Measurements from ENCODE around the gene TALDO1. TPM values are rescaled to one million over a fixed set of nuclear protein-coding genes. Genes with fewer than 3 reads are reported as not detected.

TALDO1 gene
- total and polyA plus RNA-seq, 2 of the 8 experiments (the other 6 are each of a cell fraction or from before 2014, with no cell fraction given) = 265 to 308 TPM

DNA sequence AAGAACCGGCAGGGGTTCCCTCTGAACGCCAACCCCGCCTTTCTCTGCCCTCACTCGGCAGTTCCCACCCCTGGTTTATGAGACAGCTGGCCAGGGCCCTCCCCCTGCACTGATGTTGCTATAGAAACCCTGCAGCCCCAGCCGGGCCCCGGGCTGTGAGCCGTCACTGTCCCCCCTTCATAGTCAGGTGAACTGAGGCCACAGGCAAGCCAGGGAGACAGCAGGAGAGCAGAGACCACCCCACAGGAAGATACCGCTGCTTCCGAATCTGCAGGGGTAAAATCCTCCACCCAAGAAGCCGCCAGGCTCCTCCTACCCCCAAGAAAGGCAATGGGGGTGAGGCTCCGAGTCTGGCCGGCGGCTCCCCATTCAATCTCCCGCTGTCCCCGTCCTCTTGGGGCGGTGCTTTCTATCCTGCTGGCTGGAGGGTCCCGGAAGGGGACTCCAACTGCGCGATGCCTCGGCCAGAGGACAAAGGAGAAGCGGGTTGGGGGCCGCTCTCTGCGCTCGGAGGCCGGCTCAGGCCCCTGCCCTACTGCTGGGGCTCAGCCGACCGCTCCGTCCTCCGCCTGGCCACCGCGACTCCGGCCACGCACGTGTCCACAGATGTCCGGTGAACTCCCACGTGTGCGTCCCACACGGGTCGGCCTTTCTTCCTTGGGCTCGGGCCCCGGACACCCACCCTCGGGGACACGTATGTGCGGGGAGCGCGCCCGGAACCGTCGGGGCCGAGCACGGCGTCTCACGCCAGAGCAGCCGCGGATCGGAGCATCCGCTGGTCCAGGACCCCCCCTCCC is 50.2 kb downstream of the TALDO1 start (continued):
- TF ChIP-seq USF2 (IDR thresholded peaks at IDR 0.05; ENCODE audit: low read length) (no peak), JUN (IDR thresholded peaks at IDR 0.05; ENCODE audit: low read depth, low read length) (no peak), ASH2L (IDR thresholded peaks at IDR 0.05; ENCODE audit: low read length) (peak; percentile 55), CHD2 (IDR thresholded peaks at IDR 0.05; ENCODE audit: low read length) (no peak), TCF12 (IDR thresholded peaks at IDR 0.05; ENCODE audit: low read depth, low read length) (no peak), KDM5A (IDR thresholded peaks at IDR 0.05; ENCODE audit: low read length) (no peak), POLR2A (IDR thresholded peaks at IDR 0.05; ENCODE audit: control extremely low read depth in 1 of 2, low read depth in 2 of 2, low read length in 2 of 2) (peak in 1 of 2 experiments; percentile 39; a peak in 1 of 3 replicates), RAD21 (IDR thresholded peaks at IDR 0.05 in 1 of 2, conservative IDR thresholded peaks at IDR 0.05 in 1 of 2; ENCODE audit: low read depth in 2 of 2, low read length in 2 of 2) (no peak), POLR2AphosphoS5 (IDR thresholded peaks at IDR 0.05; ENCODE audit: low read depth, low read length) (peak; percentile 6; the same call in 1 of the 2 replicates), HDAC2 (IDR thresholded peaks at IDR 0.05; ENCODE audit: borderline replicate concordance in 1 of 2, low read depth in 2 of 2, low read length in 2 of 2) (no peak; a peak in 1 of 4 replicates)
- TF ChIP-seq, protein P1, sequence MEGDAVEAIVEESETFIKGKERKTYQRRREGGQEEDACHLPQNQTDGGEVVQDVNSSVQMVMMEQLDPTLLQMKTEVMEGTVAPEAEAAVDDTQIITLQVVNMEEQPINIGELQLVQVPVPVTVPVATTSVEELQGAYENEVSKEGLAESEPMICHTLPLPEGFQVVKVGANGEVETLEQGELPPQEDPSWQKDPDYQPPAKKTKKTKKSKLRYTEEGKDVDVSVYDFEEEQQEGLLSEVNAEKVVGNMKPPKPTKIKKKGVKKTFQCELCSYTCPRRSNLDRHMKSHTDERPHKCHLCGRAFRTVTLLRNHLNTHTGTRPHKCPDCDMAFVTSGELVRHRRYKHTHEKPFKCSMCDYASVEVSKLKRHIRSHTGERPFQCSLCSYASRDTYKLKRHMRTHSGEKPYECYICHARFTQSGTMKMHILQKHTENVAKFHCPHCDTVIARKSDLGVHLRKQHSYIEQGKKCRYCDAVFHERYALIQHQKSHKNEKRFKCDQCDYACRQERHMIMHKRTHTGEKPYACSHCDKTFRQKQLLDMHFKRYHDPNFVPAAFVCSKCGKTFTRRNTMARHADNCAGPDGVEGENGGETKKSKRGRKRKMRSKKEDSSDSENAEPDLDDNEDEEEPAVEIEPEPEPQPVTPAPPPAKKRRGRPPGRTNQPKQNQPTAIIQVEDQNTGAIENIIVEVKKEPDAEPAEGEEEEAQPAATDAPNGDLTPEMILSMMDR (IDR thresholded peaks at IDR 0.05; ENCODE audit: control extremely low read depth in 1 of 3, insufficient read depth in 1 of 3, low read depth in 1 of 3, low read length in 3 of 3) = no peak

All from H1 (cell line).